Liver (tissue), 9 donors: Measurements from ENCODE around the gene SLCO2A1. TPM values are rescaled to one million over a fixed set of nuclear protein-coding genes. Genes with fewer than 3 reads are reported as not detected.

Experiments used
- DNase-seq: peaks from one replicate; pipeline ENCODE4 v3.0.0-alpha.2; 2017; ENCODE audit warnings: low spot score
- H3K27ac ChIP-seq, 2 donors: one replicate each; pipeline ENCODE4 v1.7.0; 2013; ENCODE audit warnings: inconsistent platforms in 2 of 2, low read length in 2 of 2, control low read depth in 1 of 2, low read depth in 1 of 2, mild to moderate bottlenecking in 1 of 2
- H3K27me3 ChIP-seq, 4 donors: one replicate each; pipeline versions ENCODE4 v1.6.1 to v1.7.0; 2013; ENCODE audit warnings: low read length in 3 of 4, inconsistent platforms in 1 of 4, mild to moderate bottlenecking in 1 of 4, moderate library complexity in 1 of 4; ENCODE audit not compliant: control insufficient read depth in 4 of 4, insufficient read depth in 4 of 4
- H3K36me3 ChIP-seq, 4 donors: one replicate each; pipeline versions ENCODE4 v1.6.1 to v1.7.0; 2013; ENCODE audit warnings: low read length in 3 of 4, mild to moderate bottlenecking in 3 of 4, low read depth in 1 of 4, moderate library complexity in 1 of 4; ENCODE audit not compliant: control insufficient read depth in 4 of 4, insufficient read depth in 3 of 4
- H3K4me1 ChIP-seq, 4 donors: one replicate each; pipeline versions ENCODE4 v1.6.1 to v1.7.0; 2013; ENCODE audit warnings: low read length in 3 of 4, mild to moderate bottlenecking in 3 of 4, moderate library complexity in 1 of 4; ENCODE audit not compliant: control insufficient read depth in 4 of 4, insufficient read depth in 4 of 4
- H3K4me3 ChIP-seq, 3 donors: one replicate each; pipeline versions ENCODE4 v1.6.1 to v1.7.0; 2013; ENCODE audit warnings: low read length in 3 of 3, control low read depth in 1 of 3, low read depth in 1 of 3, mild to moderate bottlenecking in 1 of 3
- H3K9ac ChIP-seq, 2 donors: one replicate each; pipeline ENCODE4 v1.7.0; 2013; ENCODE audit warnings: low read length in 2 of 2, mild to moderate bottlenecking in 2 of 2, moderate library complexity in 2 of 2, control low read depth in 1 of 2, low read depth in 1 of 2
- H3K9me3 ChIP-seq, 4 donors: one replicate each; pipeline versions ENCODE4 v1.6.1 to v1.7.0; 2013; ENCODE audit warnings: low read length in 3 of 4; ENCODE audit not compliant: control insufficient read depth in 4 of 4
- ATF3 ChIP-seq: IDR thresholded peaks from 2 replicates; pipeline ENCODE4 v1.6.1; 2016; ENCODE audit warnings: antibody characterized with exemption
- EGR1 ChIP-seq, 2 donors: IDR thresholded peaks; 2 replicates each; pipeline ENCODE4 v1.6.1; 2016 to 2018; ENCODE audit warnings: antibody characterized with exemption in 2 of 2, low read depth in 2 of 2
- FOXA1 ChIP-seq: IDR thresholded peaks from 2 replicates; pipeline ENCODE4 v1.6.1; 2016; ENCODE audit warnings: antibody characterized with exemption
- FOXA2 ChIP-seq: IDR thresholded peaks from 2 replicates; pipeline ENCODE4 v1.6.1; 2016; ENCODE audit warnings: antibody characterized with exemption
- GABPA ChIP-seq, 2 donors: IDR thresholded peaks in 1 of 2; conservative IDR thresholded peaks in 1 of 2; 2 replicates each; pipeline ENCODE4 v1.6.1; 2016; ENCODE audit warnings: antibody characterized with exemption in 2 of 2, mild to moderate bottlenecking in 1 of 2, moderate library complexity in 1 of 2
- HNF4A ChIP-seq, 2 donors: conservative IDR thresholded peaks; 2 replicates each; pipeline ENCODE4 v1.6.1; 2016; ENCODE audit warnings: antibody characterized with exemption in 2 of 2, mild to moderate bottlenecking in 2 of 2
- JUND ChIP-seq, 2 donors: IDR thresholded peaks; 2 replicates each; pipeline ENCODE4 v1.6.1; 2016; ENCODE audit warnings: antibody characterized with exemption in 2 of 2
- NR2F2 ChIP-seq: IDR thresholded peaks from 2 replicates; pipeline ENCODE4 v1.6.1; 2016; ENCODE audit warnings: antibody characterized with exemption
- RAD21 ChIP-seq, 2 donors: IDR thresholded peaks; 2 replicates each; pipeline ENCODE4 v1.6.1; 2016; ENCODE audit warnings: antibody characterized with exemption in 2 of 2, mild to moderate bottlenecking in 2 of 2
- RXRA ChIP-seq, 2 donors: IDR thresholded peaks; 2 replicates each; pipeline ENCODE4 v1.6.1; 2017 to 2018; ENCODE audit warnings: antibody characterized with exemption in 2 of 2, mild to moderate bottlenecking in 1 of 2
- SP1 ChIP-seq: IDR thresholded peaks from 2 replicates; pipeline ENCODE4 v1.6.1; 2018; ENCODE audit warnings: antibody characterized with exemption, mild to moderate bottlenecking
- TAF1 ChIP-seq: conservative IDR thresholded peaks from 2 replicates; pipeline ENCODE4 v1.6.1; 2016; ENCODE audit warnings: antibody characterized with exemption, mild to moderate bottlenecking
- WGBS: extraction: QIAGEN DNeasy Blood & Tissue Kit; methylation state at CpG from one replicate; pipeline ENCODE4 v1.1.7; 2013; 5-methylcytosine and 5-hydroxymethylcytosine counted together
- polyA plus RNA-seq, 2 donors: library from polyadenylated mRNA; stranded (reverse) in 1 of 2; unstranded in 1 of 2; fragments of 200-250 nt in 1 of 2; fragments of >200 nt in 1 of 2; fragmentation: Nextera tagmentation in 1 of 2; extraction: Ambion mirVana in 1 of 2; gene quantifications; one replicate each; pipeline versions ENCODE4 v1.2.1 to v1.2.3, GENCODE V29; 2013 to 2015
- total RNA-seq, 2 donors: library from RNA; depleted of rRNA; stranded (reverse); fragments of >200 nt; gene quantifications; one replicate each; pipeline ENCODE4 v1.2.3, GENCODE V29; 2014
- TF ChIP-seq, protein P1 (sequence below): IDR thresholded peaks from 2 replicates; pipeline ENCODE4 v1.6.1; 2016; ENCODE audit warnings: antibody characterized with exemption
- TF ChIP-seq, protein P2 (sequence below): fragments of 150-350 bp; IDR thresholded peaks from 2 replicates; pipeline ENCODE4 v1.5.1; 2017; ENCODE audit warnings: improper control_type of control experiment, low read depth, low read length; ENCODE audit not compliant: missing input control
- TF ChIP-seq, protein P3 (sequence below): IDR thresholded peaks from 2 replicates; pipeline ENCODE4 v1.6.1; 2016; ENCODE audit warnings: antibody characterized with exemption, mild to moderate bottlenecking
- donor health status: healthy.
- donor health status: healthy.
- donor health status: healthy.
- donor health status: healthy.
- donor health status: healthy.

The SLCO2A1 gene
- total and polyA plus RNA-seq, 4 donors: 0.56 to 3.1 (median 2.2) TPM

- peak; percentile 30 for DNase-seq
- no peaks in the 10 kb centered on the region for H3K27me3 ChIP-seq
- no peak overlapping the region for H3K9ac ChIP-seq
- TF ChIP-seq FOXA1 (no peak), GABPA (IDR thresholded peaks at IDR 0.05 in 1 of 2, conservative IDR thresholded peaks at IDR 0.05 in 1 of 2) (no peak), RAD21 (IDR thresholded peaks at IDR 0.05) (no peak), EGR1 (IDR thresholded peaks at IDR 0.05; ENCODE audit: low read depth in 2 of 2) (no peak), NR2F2 (no peak), JUND (IDR thresholded peaks at IDR 0.05) (no peak), RXRA (IDR thresholded peaks at IDR 0.05) (no peak), ATF3 (no peak)
- TF ChIP-seq, protein P1, sequence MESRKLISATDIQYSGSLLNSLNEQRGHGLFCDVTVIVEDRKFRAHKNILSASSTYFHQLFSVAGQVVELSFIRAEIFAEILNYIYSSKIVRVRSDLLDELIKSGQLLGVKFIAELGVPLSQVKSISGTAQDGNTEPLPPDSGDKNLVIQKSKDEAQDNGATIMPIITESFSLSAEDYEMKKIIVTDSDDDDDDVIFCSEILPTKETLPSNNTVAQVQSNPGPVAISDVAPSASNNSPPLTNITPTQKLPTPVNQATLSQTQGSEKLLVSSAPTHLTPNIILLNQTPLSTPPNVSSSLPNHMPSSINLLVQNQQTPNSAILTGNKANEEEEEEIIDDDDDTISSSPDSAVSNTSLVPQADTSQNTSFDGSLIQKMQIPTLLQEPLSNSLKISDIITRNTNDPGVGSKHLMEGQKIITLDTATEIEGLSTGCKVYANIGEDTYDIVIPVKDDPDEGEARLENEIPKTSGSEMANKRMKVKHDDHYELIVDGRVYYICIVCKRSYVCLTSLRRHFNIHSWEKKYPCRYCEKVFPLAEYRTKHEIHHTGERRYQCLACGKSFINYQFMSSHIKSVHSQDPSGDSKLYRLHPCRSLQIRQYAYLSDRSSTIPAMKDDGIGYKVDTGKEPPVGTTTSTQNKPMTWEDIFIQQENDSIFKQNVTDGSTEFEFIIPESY: no peak
- TF ChIP-seq, protein P2, sequence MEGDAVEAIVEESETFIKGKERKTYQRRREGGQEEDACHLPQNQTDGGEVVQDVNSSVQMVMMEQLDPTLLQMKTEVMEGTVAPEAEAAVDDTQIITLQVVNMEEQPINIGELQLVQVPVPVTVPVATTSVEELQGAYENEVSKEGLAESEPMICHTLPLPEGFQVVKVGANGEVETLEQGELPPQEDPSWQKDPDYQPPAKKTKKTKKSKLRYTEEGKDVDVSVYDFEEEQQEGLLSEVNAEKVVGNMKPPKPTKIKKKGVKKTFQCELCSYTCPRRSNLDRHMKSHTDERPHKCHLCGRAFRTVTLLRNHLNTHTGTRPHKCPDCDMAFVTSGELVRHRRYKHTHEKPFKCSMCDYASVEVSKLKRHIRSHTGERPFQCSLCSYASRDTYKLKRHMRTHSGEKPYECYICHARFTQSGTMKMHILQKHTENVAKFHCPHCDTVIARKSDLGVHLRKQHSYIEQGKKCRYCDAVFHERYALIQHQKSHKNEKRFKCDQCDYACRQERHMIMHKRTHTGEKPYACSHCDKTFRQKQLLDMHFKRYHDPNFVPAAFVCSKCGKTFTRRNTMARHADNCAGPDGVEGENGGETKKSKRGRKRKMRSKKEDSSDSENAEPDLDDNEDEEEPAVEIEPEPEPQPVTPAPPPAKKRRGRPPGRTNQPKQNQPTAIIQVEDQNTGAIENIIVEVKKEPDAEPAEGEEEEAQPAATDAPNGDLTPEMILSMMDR: no peak
- WGBS: 74% methylated on average over 6 of the region's 6 CpGs
- H3K4me3 ChIP-seq: no peak overlapping the region
- no peak overlapping the region for H3K27ac ChIP-seq
- H3K36me3 ChIP-seq: no peaks in the 10 kb centered on the region
- H3K9me3 ChIP-seq: no peaks in the 10 kb centered on the region
- H3K4me1 ChIP-seq: no peaks in the 10 kb centered on the region
Observed at GRCh38 chr3:133884054-133884886, 145.5 kb downstream of the SLCO2A1 start.

- no peak overlapping the region for H3K27ac ChIP-seq
- H3K4me3 ChIP-seq: no peak overlapping the region
- no peaks in the 10 kb centered on the region for H3K4me1 ChIP-seq
- no peak overlapping the region for H3K9ac ChIP-seq
- TF ChIP-seq TAF1: no peak
- no peak for TF ChIP-seq JUND (IDR thresholded peaks at IDR 0.05)
- TF ChIP-seq ATF3: no peak
- TF ChIP-seq, protein P3, sequence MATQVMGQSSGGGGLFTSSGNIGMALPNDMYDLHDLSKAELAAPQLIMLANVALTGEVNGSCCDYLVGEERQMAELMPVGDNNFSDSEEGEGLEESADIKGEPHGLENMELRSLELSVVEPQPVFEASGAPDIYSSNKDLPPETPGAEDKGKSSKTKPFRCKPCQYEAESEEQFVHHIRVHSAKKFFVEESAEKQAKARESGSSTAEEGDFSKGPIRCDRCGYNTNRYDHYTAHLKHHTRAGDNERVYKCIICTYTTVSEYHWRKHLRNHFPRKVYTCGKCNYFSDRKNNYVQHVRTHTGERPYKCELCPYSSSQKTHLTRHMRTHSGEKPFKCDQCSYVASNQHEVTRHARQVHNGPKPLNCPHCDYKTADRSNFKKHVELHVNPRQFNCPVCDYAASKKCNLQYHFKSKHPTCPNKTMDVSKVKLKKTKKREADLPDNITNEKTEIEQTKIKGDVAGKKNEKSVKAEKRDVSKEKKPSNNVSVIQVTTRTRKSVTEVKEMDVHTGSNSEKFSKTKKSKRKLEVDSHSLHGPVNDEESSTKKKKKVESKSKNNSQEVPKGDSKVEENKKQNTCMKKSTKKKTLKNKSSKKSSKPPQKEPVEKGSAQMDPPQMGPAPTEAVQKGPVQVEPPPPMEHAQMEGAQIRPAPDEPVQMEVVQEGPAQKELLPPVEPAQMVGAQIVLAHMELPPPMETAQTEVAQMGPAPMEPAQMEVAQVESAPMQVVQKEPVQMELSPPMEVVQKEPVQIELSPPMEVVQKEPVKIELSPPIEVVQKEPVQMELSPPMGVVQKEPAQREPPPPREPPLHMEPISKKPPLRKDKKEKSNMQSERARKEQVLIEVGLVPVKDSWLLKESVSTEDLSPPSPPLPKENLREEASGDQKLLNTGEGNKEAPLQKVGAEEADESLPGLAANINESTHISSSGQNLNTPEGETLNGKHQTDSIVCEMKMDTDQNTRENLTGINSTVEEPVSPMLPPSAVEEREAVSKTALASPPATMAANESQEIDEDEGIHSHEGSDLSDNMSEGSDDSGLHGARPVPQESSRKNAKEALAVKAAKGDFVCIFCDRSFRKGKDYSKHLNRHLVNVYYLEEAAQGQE: no peak
- TF ChIP-seq RAD21 (IDR thresholded peaks at IDR 0.05): no peak
- TF ChIP-seq SP1: no peak
- TF ChIP-seq GABPA (IDR thresholded peaks at IDR 0.05 in 1 of 2, conservative IDR thresholded peaks at IDR 0.05 in 1 of 2): no peak
- TF ChIP-seq EGR1 (IDR thresholded peaks at IDR 0.05; ENCODE audit: low read depth in 2 of 2): no peak
- TF ChIP-seq RXRA (IDR thresholded peaks at IDR 0.05): no peak
- TF ChIP-seq HNF4A (conservative IDR thresholded peaks at IDR 0.05): no peak
- TF ChIP-seq NR2F2: no peak
- TF ChIP-seq, protein P1: no peak
- TF ChIP-seq FOXA1: no peak
- TF ChIP-seq, protein P2: no peak
- no peak for TF ChIP-seq FOXA2
- no peaks in the 10 kb centered on the region for H3K9me3 ChIP-seq
- H3K27me3 ChIP-seq: no peaks in the 10 kb centered on the region
- no peaks in the 10 kb centered on the region for H3K36me3 ChIP-seq
- DNase-seq: peak; percentile 35
Observed at GRCh38 chr3:133883641-133884040, 146.1 kb downstream of the SLCO2A1 start.
